Measurements from ENCODE around the gene DEFB112.

The DEFB112 gene

DNA sequence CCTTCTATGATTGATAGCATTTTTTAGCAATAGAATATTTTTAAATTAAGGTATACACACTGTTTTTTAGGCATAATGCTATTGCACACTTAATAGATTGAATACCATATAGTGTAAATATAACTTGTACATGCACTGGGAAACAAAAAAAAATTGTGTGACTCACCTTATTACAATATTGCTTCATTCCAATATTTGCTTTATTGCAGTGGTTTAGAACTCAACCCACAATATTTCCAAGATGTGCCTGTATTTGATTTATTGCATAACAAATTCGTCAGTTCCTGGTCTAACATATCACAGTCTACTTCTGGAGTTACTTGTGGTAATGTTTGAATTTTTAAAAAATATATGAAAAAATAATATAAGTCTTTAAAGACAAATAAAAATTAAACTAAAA, 41.9 kb upstream of the DEFB112 start:
- no peaks in the 10 kb centered on the region for H3K79me2 ChIP-seq (ENCODE audit: insufficient read depth, low read length)
- no peaks in the 10 kb centered on the region for H4K20me1 ChIP-seq (ENCODE audit: insufficient read depth, low read length, poor library complexity, severe bottlenecking)
- no peak overlapping the region for H3K4me3 ChIP-seq (ENCODE audit: low read length, poor library complexity, severe bottlenecking)
- H3K9ac ChIP-seq (ENCODE audit: low read depth, low read length, poor library complexity, severe bottlenecking): no peak overlapping the region
- H3K9me2 ChIP-seq (replicated peaks; ENCODE audit: low read depth, low read length): no peaks in the 10 kb centered on the region
- H3K36me3 ChIP-seq (ENCODE audit: insufficient read depth, low read length): no peaks in the 10 kb centered on the region
- H3K27me3 ChIP-seq (ENCODE audit: insufficient read depth, low read length, poor library complexity, severe bottlenecking): no peaks in the 10 kb centered on the region
- no peaks in the 10 kb centered on the region for H3K9me3 ChIP-seq (ENCODE audit: insufficient read depth, low read depth, low read length)
- H3F3A ChIP-seq (ENCODE audit: low read depth): no peaks in the 10 kb centered on the region
- TF ChIP-seq EZH2phosphoT487 (IDR thresholded peaks at IDR 0.05; ENCODE audit: borderline replicate concordance): no peak
- TF ChIP-seq, protein P1, sequence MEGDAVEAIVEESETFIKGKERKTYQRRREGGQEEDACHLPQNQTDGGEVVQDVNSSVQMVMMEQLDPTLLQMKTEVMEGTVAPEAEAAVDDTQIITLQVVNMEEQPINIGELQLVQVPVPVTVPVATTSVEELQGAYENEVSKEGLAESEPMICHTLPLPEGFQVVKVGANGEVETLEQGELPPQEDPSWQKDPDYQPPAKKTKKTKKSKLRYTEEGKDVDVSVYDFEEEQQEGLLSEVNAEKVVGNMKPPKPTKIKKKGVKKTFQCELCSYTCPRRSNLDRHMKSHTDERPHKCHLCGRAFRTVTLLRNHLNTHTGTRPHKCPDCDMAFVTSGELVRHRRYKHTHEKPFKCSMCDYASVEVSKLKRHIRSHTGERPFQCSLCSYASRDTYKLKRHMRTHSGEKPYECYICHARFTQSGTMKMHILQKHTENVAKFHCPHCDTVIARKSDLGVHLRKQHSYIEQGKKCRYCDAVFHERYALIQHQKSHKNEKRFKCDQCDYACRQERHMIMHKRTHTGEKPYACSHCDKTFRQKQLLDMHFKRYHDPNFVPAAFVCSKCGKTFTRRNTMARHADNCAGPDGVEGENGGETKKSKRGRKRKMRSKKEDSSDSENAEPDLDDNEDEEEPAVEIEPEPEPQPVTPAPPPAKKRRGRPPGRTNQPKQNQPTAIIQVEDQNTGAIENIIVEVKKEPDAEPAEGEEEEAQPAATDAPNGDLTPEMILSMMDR (conservative IDR thresholded peaks at IDR 0.05; ENCODE audit: low read length): no peak
- no peak overlapping the region for H2AFZ ChIP-seq (ENCODE audit: low read length)
- H3K4me1 ChIP-seq (ENCODE audit: insufficient read depth, low read length, poor library complexity, severe bottlenecking): no peaks in the 10 kb centered on the region
- no peak overlapping the region for H3K4me2 ChIP-seq (ENCODE audit: low read depth, low read length, poor library complexity, severe bottlenecking)

GRCh38 chr6:50089911-50090310, 40.2 kb upstream of the DEFB112 start:
- no peak overlapping the region for H3K4me2 ChIP-seq (ENCODE audit: low read depth, low read length, poor library complexity, severe bottlenecking)

GRCh38 chr6:50087231-50087954, 37.7 kb upstream of the DEFB112 start:
- TF ChIP-seq, protein P1 (conservative IDR thresholded peaks at IDR 0.05; ENCODE audit: low read length): no peak
- H3K36me3 ChIP-seq (ENCODE audit: insufficient read depth, low read length): no peaks in the 10 kb centered on the region
- H3K9me3 ChIP-seq (ENCODE audit: insufficient read depth, low read depth, low read length): no peaks in the 10 kb centered on the region
- no peak overlapping the region for H2AFZ ChIP-seq (ENCODE audit: low read length)
- H3K79me2 ChIP-seq (ENCODE audit: insufficient read depth, low read length): no peaks in the 10 kb centered on the region
- H3K4me1 ChIP-seq (ENCODE audit: insufficient read depth, low read length, poor library complexity, severe bottlenecking): no peaks in the 10 kb centered on the region
- H3K4me2 ChIP-seq (ENCODE audit: low read depth, low read length, poor library complexity, severe bottlenecking): no peak overlapping the region
- no peaks in the 10 kb centered on the region for H3K27me3 ChIP-seq (ENCODE audit: insufficient read depth, low read length, poor library complexity, severe bottlenecking)
- no peaks in the 10 kb centered on the region for H3K9me2 ChIP-seq (replicated peaks; ENCODE audit: low read depth, low read length)
- H3K4me3 ChIP-seq (ENCODE audit: low read length, poor library complexity, severe bottlenecking): no peak overlapping the region
- H4K20me1 ChIP-seq (ENCODE audit: insufficient read depth, low read length, poor library complexity, severe bottlenecking): no peaks in the 10 kb centered on the region
- no peak overlapping the region for H3K9ac ChIP-seq (ENCODE audit: low read depth, low read length, poor library complexity, severe bottlenecking)
- no peaks in the 10 kb centered on the region for H3F3A ChIP-seq (ENCODE audit: low read depth)

More at GRCh38 chr6:50089911-50090310, 40.2 kb upstream of the DEFB112 start:
- no peaks in the 10 kb centered on the region for H3K9me2 ChIP-seq (replicated peaks; ENCODE audit: low read depth, low read length)
- no peak overlapping the region for H3K9ac ChIP-seq (ENCODE audit: low read depth, low read length, poor library complexity, severe bottlenecking)
- H3K27me3 ChIP-seq (ENCODE audit: insufficient read depth, low read length, poor library complexity, severe bottlenecking): no peaks in the 10 kb centered on the region
- H3K79me2 ChIP-seq (ENCODE audit: insufficient read depth, low read length): no peaks in the 10 kb centered on the region
- no peaks in the 10 kb centered on the region for H3K4me1 ChIP-seq (ENCODE audit: insufficient read depth, low read length, poor library complexity, severe bottlenecking)
- H2AFZ ChIP-seq (ENCODE audit: low read length): no peak overlapping the region
- H3K9me3 ChIP-seq (ENCODE audit: insufficient read depth, low read depth, low read length): no peaks in the 10 kb centered on the region
- no peaks in the 10 kb centered on the region for H3K36me3 ChIP-seq (ENCODE audit: insufficient read depth, low read length)
- H4K20me1 ChIP-seq (ENCODE audit: insufficient read depth, low read length, poor library complexity, severe bottlenecking): no peaks in the 10 kb centered on the region
- no peaks in the 10 kb centered on the region for H3F3A ChIP-seq (ENCODE audit: low read depth)
- TF ChIP-seq EZH2phosphoT487 (IDR thresholded peaks at IDR 0.05; ENCODE audit: borderline replicate concordance): no peak
- TF ChIP-seq, protein P1 (conservative IDR thresholded peaks at IDR 0.05; ENCODE audit: low read length): no peak
- no peak overlapping the region for H3K4me3 ChIP-seq (ENCODE audit: low read length, poor library complexity, severe bottlenecking)
